ENCODE measurements around the gene PIGZ.

GRCh38 chr3:196969134-196969659 is 564 bp upstream of the PIGZ start:
- TF ChIP-seq POLR2AphosphoS5 (IDR thresholded peaks at IDR 0.05; ENCODE audit: borderline replicate concordance, low read depth, low read length) (no peak), EZH2 (IDR thresholded peaks at IDR 0.05) (no peak), FOXP2 (optimal IDR thresholded peaks at IDR 0.05; ENCODE audit: control extremely low read depth, extremely low read length, insufficient read depth) (no peak)
